ENCODE measurements around the gene NKAP. TPM values are rescaled to one million over a fixed set of nuclear protein-coding genes. Genes with fewer than 3 reads are reported as not detected.
A peak's percentile ranks its signal among the peaks of the same experiment; 100 is the strongest.
"Not testable (repeated sequence)": the region's sequence is repeated elsewhere in the genome, so short reads cannot be mapped to it uniquely, and the experiment has no call there.

Gene NKAP
- total RNA-seq, 3 donors from 2014 or later (not counting 1 experiment from before 2014, with no cell fraction given) = 14.7 to 20.0 (median 15.4) TPM

GRCh38 chrX:119890626-119891025, 52.9 kb downstream of the NKAP start:
- peaks cover 18% of the 10 kb centered on the region for H3K4me1 ChIP-seq (ENCODE audit: control insufficient read depth, insufficient read depth, low read length)
- H3K4me1 Mint-ChIP-seq; H3K27ac ChIP-seq (ENCODE audit: low read length); ATAC-seq; H3K36me3 Mint-ChIP-seq; H3K36me3 ChIP-seq (ENCODE audit: control insufficient read depth, insufficient read depth, low read length); intact Hi-C loops (cut with micrococcal nuclease); H3K4me3 Mint-ChIP-seq; H3K4me3 ChIP-seq (ENCODE audit: low read length); H3K9me3 Mint-ChIP-seq; H3K9me3 ChIP-seq (ENCODE audit: control insufficient read depth, insufficient read depth, low read length); H3K27ac Mint-ChIP-seq; DNase-seq; H3K27me3 ChIP-seq (ENCODE audit: control insufficient read depth, insufficient read depth, low read length); H3K27me3 Mint-ChIP-seq (ENCODE audit: low read depth in 2 of 2): not testable (repeated sequence)
- 91% methylated on average over 27 of the region's 36 CpGs for WGBS (ENCODE audit: insufficient coverage)

GRCh38 chrX:119887721-119888425, 55.7 kb downstream of the NKAP start:
- Histone ChIP-seq H3K27ac (ENCODE audit: low read length) (no peak overlapping the region), H3K4me3 (ENCODE audit: low read length) (peak overlapping the region; percentile 24), H3K36me3 (ENCODE audit: control insufficient read depth, insufficient read depth, low read length) (no peaks in the 10 kb centered on the region), H3K9me3 (ENCODE audit: control insufficient read depth, insufficient read depth, low read length) (no peaks in the 10 kb centered on the region), H3K27me3 (ENCODE audit: control insufficient read depth, insufficient read depth, low read length) (no peaks in the 10 kb centered on the region), H3K4me1 (ENCODE audit: control insufficient read depth, insufficient read depth, low read length) (peaks cover 18% of the 10 kb centered on the region)
- DNase-seq (peak; percentile 38 to 74), ATAC-seq (peak; percentile 78 to 93 (median 87))
- Mint-ChIP-seq H3K27ac (no peak overlapping the region), H3K27me3 (ENCODE audit: low read depth in 2 of 2) (no peaks in the 10 kb centered on the region), H3K4me3 (peak overlapping the region; percentile 25), H3K36me3 (no peaks in the 10 kb centered on the region), H3K4me1 (peaks cover 6% of the 10 kb centered on the region in 2 donors), H3K9me3 (no peaks in the 10 kb centered on the region)
- intact Hi-C loops (cut with micrococcal nuclease) = loop anchor here (5.0 kb wide), 1 partner anchor 371 kb away; no protein-coding TSS in a partner anchor
- WGBS (ENCODE audit: insufficient coverage) = 16% methylated on average over 39 of the region's 40 CpGs
- TF ChIP-seq CTCF (IDR thresholded peaks at IDR 0.05) = peak; percentile 51

GRCh38 chrX:119885554-119886428, 57.8 kb downstream of the NKAP start:
- Histone ChIP-seq H3K27me3 (ENCODE audit: control insufficient read depth, insufficient read depth, low read length) (no peaks in the 10 kb centered on the region), H3K4me1 (ENCODE audit: control insufficient read depth, insufficient read depth, low read length) (peaks cover 18% of the 10 kb centered on the region), H3K4me3 (ENCODE audit: low read length) (no peak overlapping the region), H3K36me3 (ENCODE audit: control insufficient read depth, insufficient read depth, low read length) (no peaks in the 10 kb centered on the region), H3K27ac (ENCODE audit: low read length) (no peak overlapping the region), H3K9me3 (ENCODE audit: control insufficient read depth, insufficient read depth, low read length) (no peaks in the 10 kb centered on the region)
- Mint-ChIP-seq H3K27ac (no peak overlapping the region), H3K4me3 (peak overlapping the region; percentile 55), H3K4me1 (peaks cover 6% of the 10 kb centered on the region in 2 donors), H3K36me3 (no peaks in the 10 kb centered on the region), H3K27me3 (ENCODE audit: low read depth in 2 of 2) (no peaks in the 10 kb centered on the region), H3K9me3 (no peaks in the 10 kb centered on the region)
- ATAC-seq (peak in 2 of 3 donors; percentile 56 to 64), DNase-seq (peak in 1 of 2 donors; percentile 57)
- 70% methylated on average over 8 of the region's 11 CpGs for WGBS (ENCODE audit: insufficient coverage)
- no peak for TF ChIP-seq CTCF (IDR thresholded peaks at IDR 0.05)
- intact Hi-C loops (cut with micrococcal nuclease) = loop anchor here (5.0 kb wide), 1 partner anchor 368 kb away; no protein-coding TSS in a partner anchor

Measured in natural killer cell (primary cell).